ENCODE data around the gene RELN. TPM values are rescaled to one million over a fixed set of nuclear protein-coding genes. Genes with fewer than 3 reads are reported as not detected.

Gene RELN
- total RNA-seq, 1 experiment from 2014 or later: 8.0 TPM

DNA sequence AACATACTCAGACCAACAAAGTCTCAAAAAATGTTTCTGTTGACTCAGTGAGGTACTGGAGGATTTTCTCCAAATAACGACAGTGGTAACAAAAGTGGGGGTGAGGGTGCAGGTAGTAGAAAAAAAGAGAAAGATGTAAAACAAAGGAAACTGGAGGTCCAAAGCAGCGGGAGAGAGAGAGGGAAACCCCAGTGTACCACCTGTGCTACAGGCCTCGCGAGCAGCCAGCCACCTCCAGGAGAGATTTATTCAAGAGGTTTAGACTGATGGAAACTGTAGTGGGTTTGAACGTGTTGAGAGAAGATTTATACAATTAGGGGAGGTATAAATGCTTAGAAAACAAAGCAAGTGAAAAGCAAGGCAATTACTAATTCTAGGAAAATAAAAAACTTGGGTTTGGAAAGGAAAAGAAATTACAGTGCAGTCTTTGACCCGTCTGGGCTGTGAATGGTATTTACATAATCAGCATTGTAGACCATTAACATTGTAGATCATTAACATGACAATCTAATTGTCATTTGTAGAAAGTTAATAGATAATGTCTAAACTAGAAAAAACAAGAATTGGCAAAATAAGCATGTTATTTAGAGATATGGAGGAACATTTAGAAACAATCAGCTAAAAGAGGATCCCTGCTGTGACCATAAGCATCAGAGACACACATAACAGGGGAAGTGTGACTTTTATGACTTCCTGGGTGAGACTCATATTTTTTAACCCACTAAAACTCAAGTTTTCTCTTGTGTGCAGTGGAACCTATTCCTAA, 180.0 kb downstream of the RELN start:
- ChIA-PET POLR2A (ENCODE audit: unreplicated experiment) (no interaction called here), CTCF (no interaction called here)
- Histone ChIP-seq H3K27me3 (ENCODE audit: low read length) (no peaks in the 10 kb centered on the region), H3K36me3 (ENCODE audit: low read depth, low read length) (no peaks in the 10 kb centered on the region), H3K9me3 (ENCODE audit: low read length) (no peaks in the 10 kb centered on the region), H3K79me2 (ENCODE audit: low read length) (no peaks in the 10 kb centered on the region), H3K4me3 (ENCODE audit: low read length) (no peak overlapping the region), H3K4me2 (ENCODE audit: low read length) (no peak overlapping the region), H3K9me2 (replicated peaks; ENCODE audit: low read length) (no peaks in the 10 kb centered on the region), H3F3A (ENCODE audit: low read length, unreplicated experiment) (no peaks in the 10 kb centered on the region), H2AFZ (ENCODE audit: low read length) (no peak overlapping the region), H3K4me1 (ENCODE audit: insufficient read depth, low read length) (no peaks in the 10 kb centered on the region), H3K9ac (ENCODE audit: low read length) (no peak overlapping the region), H3K27ac (ENCODE audit: low read length) (no peak overlapping the region), H4K20me1 (ENCODE audit: low read length) (no peaks in the 10 kb centered on the region)
- TF ChIP-seq, protein P1, sequence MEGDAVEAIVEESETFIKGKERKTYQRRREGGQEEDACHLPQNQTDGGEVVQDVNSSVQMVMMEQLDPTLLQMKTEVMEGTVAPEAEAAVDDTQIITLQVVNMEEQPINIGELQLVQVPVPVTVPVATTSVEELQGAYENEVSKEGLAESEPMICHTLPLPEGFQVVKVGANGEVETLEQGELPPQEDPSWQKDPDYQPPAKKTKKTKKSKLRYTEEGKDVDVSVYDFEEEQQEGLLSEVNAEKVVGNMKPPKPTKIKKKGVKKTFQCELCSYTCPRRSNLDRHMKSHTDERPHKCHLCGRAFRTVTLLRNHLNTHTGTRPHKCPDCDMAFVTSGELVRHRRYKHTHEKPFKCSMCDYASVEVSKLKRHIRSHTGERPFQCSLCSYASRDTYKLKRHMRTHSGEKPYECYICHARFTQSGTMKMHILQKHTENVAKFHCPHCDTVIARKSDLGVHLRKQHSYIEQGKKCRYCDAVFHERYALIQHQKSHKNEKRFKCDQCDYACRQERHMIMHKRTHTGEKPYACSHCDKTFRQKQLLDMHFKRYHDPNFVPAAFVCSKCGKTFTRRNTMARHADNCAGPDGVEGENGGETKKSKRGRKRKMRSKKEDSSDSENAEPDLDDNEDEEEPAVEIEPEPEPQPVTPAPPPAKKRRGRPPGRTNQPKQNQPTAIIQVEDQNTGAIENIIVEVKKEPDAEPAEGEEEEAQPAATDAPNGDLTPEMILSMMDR (conservative IDR thresholded peaks at IDR 0.05; ENCODE audit: low read depth, low read length): no peak
- no peak for TF ChIP-seq EZH2 (IDR thresholded peaks at IDR 0.05; ENCODE audit: low read length, unreplicated experiment)
- no peak for TF ChIP-seq EZH2phosphoT487 (IDR thresholded peaks at IDR 0.05; ENCODE audit: borderline replicate concordance, low read length)
- no peak for ATAC-seq
- intact Hi-C loops (cut with micrococcal nuclease): no loop called here
- DNase-seq: no peak
- BruUV-seq (replicated peaks): no TSS peak

DNA sequence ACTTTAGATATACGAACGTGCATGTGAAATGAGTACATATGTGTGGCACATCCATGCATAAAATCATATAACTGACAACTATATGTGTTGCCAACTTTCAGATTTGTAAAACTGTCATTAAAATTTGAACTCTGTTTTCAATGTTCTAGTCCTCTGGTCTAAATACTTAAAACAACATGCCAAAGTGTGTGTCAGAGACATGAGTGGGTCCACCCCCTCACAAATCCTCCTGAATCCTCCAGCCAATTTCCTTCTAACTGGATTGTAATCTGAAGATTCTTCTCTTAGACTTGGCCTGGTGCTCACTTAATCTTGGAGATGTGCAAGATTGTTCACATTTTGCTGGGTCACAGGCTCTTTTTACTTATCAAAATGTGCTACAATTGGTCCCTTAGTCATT, 184.1 kb downstream of the RELN start:
- ChIA-PET POLR2A (ENCODE audit: unreplicated experiment) (no interaction called here), CTCF (no interaction called here)
- no peak for TF ChIP-seq EZH2phosphoT487 (IDR thresholded peaks at IDR 0.05; ENCODE audit: borderline replicate concordance, low read length)
- TF ChIP-seq, protein P1 (conservative IDR thresholded peaks at IDR 0.05; ENCODE audit: low read depth, low read length): no peak
- no peak for TF ChIP-seq EZH2 (IDR thresholded peaks at IDR 0.05; ENCODE audit: low read length, unreplicated experiment)
- no peaks in the 10 kb centered on the region for H3K79me2 ChIP-seq (ENCODE audit: low read length)
- no peaks in the 10 kb centered on the region for H3K4me1 ChIP-seq (ENCODE audit: insufficient read depth, low read length)
- H3K9me2 ChIP-seq (replicated peaks; ENCODE audit: low read length): no peaks in the 10 kb centered on the region
- no peak overlapping the region for H3K4me3 ChIP-seq (ENCODE audit: low read length)
- H2AFZ ChIP-seq (ENCODE audit: low read length): no peak overlapping the region
- no peaks in the 10 kb centered on the region for H3K36me3 ChIP-seq (ENCODE audit: low read depth, low read length)
- intact Hi-C loops (cut with micrococcal nuclease): no loop called here
- BruUV-seq (replicated peaks): no TSS peak
- H3K4me2 ChIP-seq (ENCODE audit: low read length): no peak overlapping the region
- no peak for ATAC-seq
- H3F3A ChIP-seq (ENCODE audit: low read length, unreplicated experiment): no peaks in the 10 kb centered on the region
- H4K20me1 ChIP-seq (ENCODE audit: low read length): no peaks in the 10 kb centered on the region
- no peak for DNase-seq
- H3K27me3 ChIP-seq (ENCODE audit: low read length): no peaks in the 10 kb centered on the region
- no peaks in the 10 kb centered on the region for H3K9me3 ChIP-seq (ENCODE audit: low read length)
- H3K9ac ChIP-seq (ENCODE audit: low read length): no peak overlapping the region
- H3K27ac ChIP-seq (ENCODE audit: low read length): no peak overlapping the region

DNA sequence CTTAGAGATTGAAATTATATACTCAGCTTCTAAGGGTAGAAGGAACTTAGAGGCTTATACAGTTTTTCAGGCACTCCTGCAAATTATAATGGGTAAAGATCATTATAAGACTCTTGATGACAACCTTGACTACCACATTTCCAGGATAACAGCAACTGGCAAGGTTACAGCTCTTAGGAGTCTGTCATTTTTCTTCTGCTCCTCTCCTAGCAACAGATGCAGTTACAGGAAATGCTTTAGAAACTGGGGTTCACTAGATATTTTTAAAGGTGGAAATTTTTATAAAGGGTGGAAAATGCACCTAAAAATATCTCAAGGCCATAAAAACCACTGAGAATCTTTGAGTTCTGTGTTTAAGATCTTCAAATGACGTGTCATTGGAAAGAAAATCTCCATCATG, 185.8 kb downstream of the RELN start:
- no peaks in the 10 kb centered on the region for H3K9me3 ChIP-seq (ENCODE audit: low read length)
- no peaks in the 10 kb centered on the region for H4K20me1 ChIP-seq (ENCODE audit: low read length)
- ChIA-PET POLR2A (ENCODE audit: unreplicated experiment) (interaction anchor here (0.6 kb wide), 1 partner anchor 184 kb away, joined by 3 read pairs; no protein-coding TSS in a partner anchor), CTCF (no interaction called here)
- no peaks in the 10 kb centered on the region for H3K36me3 ChIP-seq (ENCODE audit: low read depth, low read length)
- no peaks in the 10 kb centered on the region for H3K79me2 ChIP-seq (ENCODE audit: low read length)
- H3K4me1 ChIP-seq (ENCODE audit: insufficient read depth, low read length): no peaks in the 10 kb centered on the region
- no TSS peak for BruUV-seq (replicated peaks)
- H3F3A ChIP-seq (ENCODE audit: low read length, unreplicated experiment): no peaks in the 10 kb centered on the region
- no peak for DNase-seq
- H3K4me2 ChIP-seq (ENCODE audit: low read length): no peak overlapping the region
- no peaks in the 10 kb centered on the region for H3K9me2 ChIP-seq (replicated peaks; ENCODE audit: low read length)
- TF ChIP-seq EZH2 (IDR thresholded peaks at IDR 0.05; ENCODE audit: low read length, unreplicated experiment): no peak
- TF ChIP-seq EZH2phosphoT487 (IDR thresholded peaks at IDR 0.05; ENCODE audit: borderline replicate concordance, low read length): no peak
- TF ChIP-seq, protein P1 (conservative IDR thresholded peaks at IDR 0.05; ENCODE audit: low read depth, low read length): no peak
- intact Hi-C loops (cut with micrococcal nuclease): no loop called here
- no peaks in the 10 kb centered on the region for H3K27me3 ChIP-seq (ENCODE audit: low read length)
- no peak overlapping the region for H2AFZ ChIP-seq (ENCODE audit: low read length)
- no peak overlapping the region for H3K9ac ChIP-seq (ENCODE audit: low read length)
- H3K4me3 ChIP-seq (ENCODE audit: low read length): no peak overlapping the region
- no peak for ATAC-seq
- no peak overlapping the region for H3K27ac ChIP-seq (ENCODE audit: low read length)
